ENCODE measurements around the gene FAM177B.

DNA sequence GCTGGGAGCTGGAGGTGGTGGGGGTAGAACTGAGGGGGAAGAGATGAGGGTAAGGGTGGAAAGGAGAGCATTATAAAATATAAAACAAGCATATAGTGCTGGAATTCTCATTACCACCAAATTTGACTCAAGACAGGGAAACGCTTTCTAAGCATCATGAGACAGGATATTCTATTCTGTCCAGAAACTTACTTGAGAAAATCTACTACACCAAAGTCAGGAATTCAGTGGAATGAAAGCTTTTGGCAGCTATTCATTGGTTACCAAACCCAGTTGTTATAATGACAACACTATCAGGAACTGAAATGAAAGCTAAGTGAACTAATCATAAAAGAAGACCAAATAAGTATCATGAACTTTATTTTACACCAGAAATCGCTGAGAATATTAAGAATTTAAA, 39.2 kb upstream of the FAM177B start:
- TF ChIP-seq, protein P1, sequence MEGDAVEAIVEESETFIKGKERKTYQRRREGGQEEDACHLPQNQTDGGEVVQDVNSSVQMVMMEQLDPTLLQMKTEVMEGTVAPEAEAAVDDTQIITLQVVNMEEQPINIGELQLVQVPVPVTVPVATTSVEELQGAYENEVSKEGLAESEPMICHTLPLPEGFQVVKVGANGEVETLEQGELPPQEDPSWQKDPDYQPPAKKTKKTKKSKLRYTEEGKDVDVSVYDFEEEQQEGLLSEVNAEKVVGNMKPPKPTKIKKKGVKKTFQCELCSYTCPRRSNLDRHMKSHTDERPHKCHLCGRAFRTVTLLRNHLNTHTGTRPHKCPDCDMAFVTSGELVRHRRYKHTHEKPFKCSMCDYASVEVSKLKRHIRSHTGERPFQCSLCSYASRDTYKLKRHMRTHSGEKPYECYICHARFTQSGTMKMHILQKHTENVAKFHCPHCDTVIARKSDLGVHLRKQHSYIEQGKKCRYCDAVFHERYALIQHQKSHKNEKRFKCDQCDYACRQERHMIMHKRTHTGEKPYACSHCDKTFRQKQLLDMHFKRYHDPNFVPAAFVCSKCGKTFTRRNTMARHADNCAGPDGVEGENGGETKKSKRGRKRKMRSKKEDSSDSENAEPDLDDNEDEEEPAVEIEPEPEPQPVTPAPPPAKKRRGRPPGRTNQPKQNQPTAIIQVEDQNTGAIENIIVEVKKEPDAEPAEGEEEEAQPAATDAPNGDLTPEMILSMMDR (IDR thresholded peaks at IDR 0.05): no peak
- TF ChIP-seq POLR2AphosphoS5 (IDR thresholded peaks at IDR 0.05) (no peak), POLR2A (IDR thresholded peaks at IDR 0.05) (no peak)

Data from upper lobe of left lung (tissue), 4 donors.